Cardiac fibroblast (primary cell): ENCODE results near the gene GDPD1.
A peak's percentile ranks its signal among the peaks of the same experiment; 100 is the strongest.

Source experiments
- DNase-seq, 2 donors: peaks; one replicate each; pipeline versions ENCODE4 v3.0.0 to v3.0.0-alpha.2; 2010; ENCODE audit warnings: low read depth in 2 of 2
- H3K4me3 ChIP-seq, 2 donors: replicated peaks in 1 of 2; 1 replicate in 1 of 2; 2 replicates in 1 of 2; pipeline ENCODE4 v1.5.1; 2011; ENCODE audit warnings: low read depth in 2 of 2, low read length in 2 of 2, mild to moderate bottlenecking in 2 of 2, moderate library complexity in 1 of 2
- CTCF ChIP-seq: IDR thresholded peaks from one replicate; pipeline ENCODE4 v1.5.1; 2011; ENCODE audit warnings: low read depth, mild to moderate bottlenecking, low read length, inconsistent platforms

The GDPD1 gene

GRCh38 chr17:59238906-59239305 is 18.6 kb downstream of the GDPD1 start:
- no peak overlapping the region for H3K4me3 ChIP-seq
- no peak for DNase-seq
- no peak for TF ChIP-seq CTCF

DNA sequence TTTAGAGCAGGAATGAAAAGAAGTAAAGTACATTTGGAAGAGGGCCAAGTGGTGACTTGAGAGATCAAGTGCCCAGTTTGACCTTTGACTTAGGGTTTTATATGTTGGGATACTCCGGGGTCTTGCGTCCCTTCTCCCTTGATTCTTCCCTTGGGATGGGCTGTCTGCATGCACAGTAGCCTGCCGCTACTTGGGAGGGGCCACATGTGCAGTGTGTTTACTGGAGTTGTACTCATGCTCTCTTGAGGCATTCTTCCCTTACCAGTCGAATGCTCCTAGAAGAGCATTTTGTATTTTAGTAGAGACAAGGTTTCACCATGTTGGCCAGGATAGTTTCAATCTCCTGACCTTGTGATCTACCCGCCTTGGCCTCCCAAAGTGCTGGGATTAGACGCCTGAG is 23.8 kb downstream of the GDPD1 start:
- no peak for DNase-seq
- no peak for TF ChIP-seq CTCF
- H3K4me3 ChIP-seq = no peak overlapping the region

GRCh38 chr17:59254742-59255141 is 34.4 kb downstream of the GDPD1 start:
- DNase-seq = no peak
- H3K4me3 ChIP-seq = no peak overlapping the region
- TF ChIP-seq CTCF = no peak

DNA sequence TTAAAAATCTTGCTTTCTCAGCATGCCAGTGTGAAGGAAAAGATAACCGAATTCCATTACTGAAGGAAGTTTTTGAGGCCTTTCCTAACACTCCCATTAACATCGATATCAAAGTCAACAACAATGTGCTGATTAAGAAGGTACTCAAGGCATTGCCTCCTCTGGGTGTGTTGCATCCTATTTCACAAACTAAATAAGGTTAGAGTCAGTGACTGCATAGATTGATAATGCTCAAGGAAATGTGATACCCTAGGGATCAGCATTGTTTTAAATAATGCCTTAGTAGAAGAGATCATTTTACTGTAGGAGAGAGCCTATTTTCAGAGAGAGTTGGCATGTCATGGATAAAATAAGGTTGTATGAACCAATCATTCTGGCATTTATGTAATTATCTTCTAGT is 36.8 kb downstream of the GDPD1 start:
- TF ChIP-seq CTCF = no peak
- H3K4me3 ChIP-seq = no peak overlapping the region
- peak in 1 of 2 donors; percentile 1 for DNase-seq

GRCh38 chr17:59260722-59261121 is 40.4 kb downstream of the GDPD1 start:
- no peak overlapping the region for H3K4me3 ChIP-seq
- no peak for DNase-seq
- no peak for TF ChIP-seq CTCF

- peak; percentile 9 to 29 for DNase-seq
- no peak overlapping the region for H3K4me3 ChIP-seq
- no peak for TF ChIP-seq CTCF
These were observed 46.4 kb downstream of the GDPD1 start for GRCh38 chr17:59266745-59267144.

- TF ChIP-seq CTCF = no peak
These were observed 47.5 kb downstream of the GDPD1 start for GRCh38 chr17:59267776-59268175.

More at GRCh38 chr17:59267776-59268175, 47.5 kb downstream of the GDPD1 start:
- no peak for DNase-seq
- H3K4me3 ChIP-seq = no peak overlapping the region
